ENCODE measurements around the gene SARS2.

- no peak for TF ChIP-seq EZH2phosphoT487 (conservative IDR thresholded peaks at IDR 0.05; ENCODE audit: low read length)
- TF ChIP-seq, protein P1, sequence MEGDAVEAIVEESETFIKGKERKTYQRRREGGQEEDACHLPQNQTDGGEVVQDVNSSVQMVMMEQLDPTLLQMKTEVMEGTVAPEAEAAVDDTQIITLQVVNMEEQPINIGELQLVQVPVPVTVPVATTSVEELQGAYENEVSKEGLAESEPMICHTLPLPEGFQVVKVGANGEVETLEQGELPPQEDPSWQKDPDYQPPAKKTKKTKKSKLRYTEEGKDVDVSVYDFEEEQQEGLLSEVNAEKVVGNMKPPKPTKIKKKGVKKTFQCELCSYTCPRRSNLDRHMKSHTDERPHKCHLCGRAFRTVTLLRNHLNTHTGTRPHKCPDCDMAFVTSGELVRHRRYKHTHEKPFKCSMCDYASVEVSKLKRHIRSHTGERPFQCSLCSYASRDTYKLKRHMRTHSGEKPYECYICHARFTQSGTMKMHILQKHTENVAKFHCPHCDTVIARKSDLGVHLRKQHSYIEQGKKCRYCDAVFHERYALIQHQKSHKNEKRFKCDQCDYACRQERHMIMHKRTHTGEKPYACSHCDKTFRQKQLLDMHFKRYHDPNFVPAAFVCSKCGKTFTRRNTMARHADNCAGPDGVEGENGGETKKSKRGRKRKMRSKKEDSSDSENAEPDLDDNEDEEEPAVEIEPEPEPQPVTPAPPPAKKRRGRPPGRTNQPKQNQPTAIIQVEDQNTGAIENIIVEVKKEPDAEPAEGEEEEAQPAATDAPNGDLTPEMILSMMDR (IDR thresholded peaks at IDR 0.05; ENCODE audit: insufficient read depth, low read length, poor library complexity, severe bottlenecking), result no peak
Observed at GRCh38 chr19:38931521-38931793, 894 bp upstream of the SARS2 start.
